Left renal pelvis (tissue), 4 donors: ENCODE data around the gene SORL1-AS1.
"Not testable (repeated sequence)": the region's sequence is repeated elsewhere in the genome, so short reads cannot be mapped to it uniquely, and the experiment has no call there.

Source experiments
- DNase-seq, 4 donors: peaks; one replicate each; pipeline ENCODE4 v3.0.0-alpha.2; 2013; ENCODE audit warnings: low read depth in 4 of 4, low spot score in 3 of 4

SORL1-AS1 gene

GRCh38 chr11:121431820-121432526 lies 20.8 kb downstream of the SORL1-AS1 start:
- no peak for DNase-seq

DNA sequence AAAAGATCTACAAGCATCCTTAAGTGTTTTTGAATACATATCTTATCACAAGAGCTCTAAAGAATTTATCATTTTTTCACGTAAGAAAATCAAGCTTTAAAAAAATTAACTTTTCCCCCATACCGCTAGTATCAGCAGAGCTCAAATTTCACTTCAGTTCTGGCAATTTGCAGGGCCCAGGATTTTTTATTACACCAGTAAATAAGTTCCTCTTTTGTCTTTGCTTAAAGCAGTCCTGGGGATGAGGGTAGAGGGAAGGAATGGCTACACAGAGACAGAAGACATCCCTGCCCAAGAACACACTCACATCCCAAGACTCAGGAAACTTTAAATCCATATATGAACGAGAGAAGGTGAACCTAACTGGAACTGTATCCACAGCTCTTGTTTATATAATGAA lies 23.2 kb downstream of the SORL1-AS1 start:
- DNase-seq = no peak

- no peak for DNase-seq
These were observed 25.4 kb downstream of the SORL1-AS1 start for GRCh38 chr11:121427400-121427744.

- no peak for DNase-seq
These were observed 26.0 kb downstream of the SORL1-AS1 start for GRCh38 chr11:121426476-121427399.

DNA sequence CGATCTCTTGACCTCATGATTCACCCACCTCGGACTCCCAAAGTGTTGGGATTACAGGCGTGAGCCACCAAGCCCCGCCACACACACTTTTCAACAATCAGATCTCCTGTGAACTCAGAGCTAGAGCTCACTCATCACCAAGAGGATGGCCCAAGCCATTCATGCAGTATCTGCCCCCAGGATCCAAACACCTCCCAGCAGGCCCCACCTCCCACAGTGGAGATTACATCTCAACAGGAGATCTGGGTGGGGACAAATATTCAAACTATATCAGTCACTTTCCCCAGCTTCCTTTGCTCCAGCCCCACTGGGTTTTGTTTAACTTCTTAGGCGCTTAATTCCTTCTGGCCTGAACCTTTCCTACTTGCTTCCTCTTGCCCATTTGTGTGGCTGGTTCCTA lies 26.9 kb downstream of the SORL1-AS1 start:
- DNase-seq = no peak

DNA sequence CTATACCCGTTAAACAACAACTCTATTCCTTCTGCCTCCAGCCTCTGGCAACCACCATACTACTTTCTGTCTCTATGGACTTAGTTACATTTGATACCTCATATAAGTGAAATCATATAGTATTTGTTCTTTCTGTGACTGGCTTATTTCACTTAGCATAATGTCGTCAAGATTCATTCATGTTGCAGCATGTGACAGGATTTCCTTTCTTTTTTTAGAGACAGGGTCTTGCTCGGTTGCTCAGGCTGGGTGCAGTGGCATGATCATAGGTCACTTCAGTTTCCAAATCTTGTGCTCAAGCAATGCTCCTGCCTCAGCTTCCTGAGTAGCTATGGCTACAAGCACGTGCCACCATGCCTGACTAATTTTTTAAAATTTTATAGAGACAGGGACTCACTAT lies 30.1 kb downstream of the SORL1-AS1 start:
- no peak for DNase-seq

DNA sequence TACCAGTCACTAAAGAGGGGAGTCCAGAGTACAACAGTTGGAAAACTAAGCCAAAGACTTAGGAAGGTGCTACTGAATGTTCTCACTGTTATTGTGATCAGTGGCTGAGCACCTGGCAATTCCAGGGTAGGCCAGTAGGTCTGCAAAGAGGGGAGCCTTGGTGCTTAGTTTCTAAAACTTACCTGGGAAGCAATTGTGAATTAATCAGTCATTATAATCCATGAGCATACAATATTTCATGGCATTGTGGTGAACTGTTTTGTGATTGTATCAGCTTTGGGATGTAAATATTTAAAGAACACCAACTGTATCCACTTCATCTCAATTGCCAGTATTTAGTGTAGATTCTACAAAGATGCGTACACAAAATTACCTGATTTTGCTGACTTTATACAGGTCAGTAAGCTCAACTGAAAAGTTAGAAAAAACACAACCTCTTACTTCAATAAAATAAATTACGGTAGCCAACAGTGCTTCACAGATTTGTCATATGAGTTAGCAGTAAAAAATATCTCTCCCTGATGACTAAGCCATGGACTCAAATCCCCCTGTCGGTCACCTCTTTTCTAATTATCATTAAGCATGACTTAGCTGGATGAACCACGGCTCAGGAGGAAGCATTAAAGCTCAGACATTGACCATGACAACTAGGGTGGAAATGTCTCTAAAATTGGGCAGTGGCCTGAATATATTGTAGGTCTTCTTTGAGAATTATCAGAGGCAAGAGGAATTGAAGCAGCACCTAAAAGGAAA lies 31.4 kb downstream of the SORL1-AS1 start:
- DNase-seq = no peak

GRCh38 chr11:121420398-121420797 lies 32.4 kb downstream of the SORL1-AS1 start:
- DNase-seq = no peak

DNA sequence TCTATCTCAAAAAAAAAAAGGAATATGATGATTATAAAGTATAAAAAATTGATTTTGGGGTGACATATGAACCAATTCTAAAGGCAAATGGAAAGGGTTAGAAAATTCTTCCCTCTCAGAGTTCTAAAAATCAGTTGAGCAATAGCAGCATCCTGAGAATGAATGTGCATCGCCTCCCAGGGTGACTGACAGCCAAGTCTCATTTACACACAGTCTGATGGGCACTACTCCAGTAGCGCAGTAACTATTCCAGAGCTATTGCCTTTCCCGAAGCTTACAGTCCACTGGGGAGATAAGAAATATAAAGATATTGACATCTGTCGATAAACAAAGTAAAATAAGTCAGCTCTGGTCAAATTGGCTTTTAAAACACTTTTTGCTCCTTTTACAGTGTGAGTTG lies 32.9 kb downstream of the SORL1-AS1 start:
- DNase-seq = no peak

GRCh38 chr11:121418625-121419114 lies 34.1 kb downstream of the SORL1-AS1 start:
- no peak for DNase-seq

DNA sequence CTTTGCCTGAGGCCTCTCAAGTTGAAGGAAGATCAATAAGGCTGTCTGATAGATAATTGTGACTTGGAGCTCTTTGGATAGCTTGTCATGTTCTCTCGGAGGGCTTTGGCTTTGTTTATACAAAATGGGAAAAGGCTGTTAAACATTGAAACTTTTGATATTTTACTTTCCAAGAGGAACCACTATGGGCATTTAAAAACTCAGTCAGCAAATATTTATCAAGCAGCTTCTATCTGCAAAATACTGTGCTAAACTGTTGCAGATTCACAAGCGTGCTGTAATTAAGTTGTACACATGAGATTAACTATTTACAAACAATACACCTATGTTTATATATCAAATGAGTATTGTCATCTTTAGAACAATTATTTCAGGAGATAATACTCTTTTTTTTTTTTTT lies 35.2 kb downstream of the SORL1-AS1 start:
- DNase-seq = no peak

DNA sequence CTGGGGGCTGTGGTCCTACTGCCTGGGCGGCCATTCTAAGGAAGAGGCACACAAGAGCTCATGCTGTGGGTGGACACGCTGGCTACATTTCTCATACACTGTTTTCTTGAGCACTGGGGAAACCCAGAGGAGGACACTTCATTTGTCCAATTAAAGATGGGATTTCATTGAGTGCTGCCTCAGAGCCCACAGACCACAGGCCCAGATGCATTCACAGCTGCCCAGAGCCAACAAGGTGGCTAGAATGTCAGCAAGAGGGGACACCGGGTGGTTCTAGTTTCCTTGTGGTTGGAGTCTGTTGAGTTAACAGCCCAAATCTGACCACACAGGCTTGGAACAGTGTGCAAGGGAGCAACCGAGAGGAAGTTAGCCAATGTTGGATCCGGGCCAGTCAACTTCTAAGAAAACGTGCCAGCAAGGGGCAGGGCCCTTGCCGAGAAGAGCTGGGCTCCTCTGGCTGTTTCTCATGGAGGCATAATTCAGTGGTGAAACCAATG lies 35.7 kb downstream of the SORL1-AS1 start:
- no peak for DNase-seq

DNA sequence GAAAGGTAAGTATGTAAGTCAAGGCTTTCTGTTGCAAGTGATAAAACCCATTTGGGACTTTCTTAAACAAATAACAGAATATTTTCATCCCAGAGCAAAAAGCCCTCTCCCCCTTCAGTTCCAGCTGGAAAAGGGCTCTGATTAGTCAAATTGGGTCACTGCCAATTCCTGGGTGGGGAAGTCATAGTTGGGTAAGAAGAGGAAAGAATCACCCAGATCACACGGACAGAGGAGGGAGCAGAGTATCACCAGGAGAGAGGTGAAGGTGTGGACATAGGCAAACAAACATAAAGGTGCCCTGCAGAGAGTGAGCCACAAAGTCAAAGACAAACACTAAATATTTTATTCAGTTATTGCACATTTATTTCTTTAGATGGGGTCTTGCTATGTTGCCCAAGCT lies 36.9 kb downstream of the SORL1-AS1 start:
- no peak for DNase-seq

GRCh38 chr11:121414141-121414913 lies 38.4 kb downstream of the SORL1-AS1 start:
- no peak for DNase-seq

- no peak for DNase-seq
These were observed 39.9 kb downstream of the SORL1-AS1 start for GRCh38 chr11:121412711-121413415.

- DNase-seq = no peak
These were observed 40.7 kb downstream of the SORL1-AS1 start for GRCh38 chr11:121412000-121412587.

- not testable (repeated sequence) for DNase-seq
These were observed 41.4 kb downstream of the SORL1-AS1 start for GRCh38 chr11:121411330-121411729.

DNA sequence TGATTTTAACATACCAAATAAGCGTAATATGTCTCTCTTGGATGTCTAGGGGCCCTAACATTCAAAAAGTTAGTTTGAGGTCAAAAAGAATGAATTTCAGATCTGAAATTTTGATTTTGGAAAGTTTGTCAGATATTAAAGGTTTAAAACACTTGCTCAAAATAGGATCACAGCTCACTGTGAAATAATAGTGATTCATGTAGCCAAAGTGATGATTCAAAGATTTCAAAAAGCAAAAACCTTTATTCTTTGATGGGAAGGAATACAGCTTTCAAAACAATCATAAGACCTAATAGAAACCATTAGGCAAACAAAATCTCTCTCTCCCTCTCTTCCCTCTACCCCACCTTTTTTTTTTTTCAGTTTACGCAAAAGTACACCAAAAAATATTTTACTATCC lies 42.7 kb downstream of the SORL1-AS1 start:
- not testable (repeated sequence) for DNase-seq

DNA sequence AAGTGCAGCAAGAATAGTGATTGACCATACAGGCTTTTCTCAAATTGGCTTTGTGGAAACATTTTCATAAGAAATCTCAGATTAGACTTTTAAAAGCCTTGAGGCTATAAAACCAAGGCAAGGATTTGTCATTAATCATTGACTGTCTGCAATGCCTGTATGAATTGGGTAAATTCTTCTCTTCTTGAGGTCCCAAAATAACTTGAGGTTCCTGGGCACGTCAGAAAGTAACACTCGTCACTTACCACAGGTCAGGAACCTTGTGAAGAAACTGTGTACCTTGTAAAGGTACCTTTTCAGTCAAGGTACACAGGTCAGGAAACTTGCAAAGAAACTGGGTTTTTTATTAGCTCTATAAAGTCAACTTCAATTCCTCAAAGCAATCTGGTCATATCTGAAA lies 43.9 kb downstream of the SORL1-AS1 start:
- DNase-seq = no peak
